ENCODE results near the gene IREB2. TPM values are rescaled to one million over a fixed set of nuclear protein-coding genes. Genes with fewer than 3 reads are reported as not detected.

IREB2 gene
- total RNA-seq, 1 experiment from 2014 or later: 6.5 TPM

GRCh38 chr15:78424673-78425072, 13.3 kb upstream of the IREB2 start:
- Histone ChIP-seq H3K4me3 (ENCODE audit: low read length) (no peak overlapping the region), H3K27ac (ENCODE audit: low read length) (no peak overlapping the region), H2AFZ (ENCODE audit: low read length) (no peak overlapping the region), H3K27me3 (ENCODE audit: low read length) (no peaks in the 10 kb centered on the region), H3K79me2 (ENCODE audit: low read length) (no peaks in the 10 kb centered on the region), H3F3A (ENCODE audit: low read length, unreplicated experiment) (no peaks in the 10 kb centered on the region), H3K4me2 (ENCODE audit: low read length) (no peak overlapping the region), H4K20me1 (ENCODE audit: low read length) (no peaks in the 10 kb centered on the region), H3K9me3 (ENCODE audit: low read length) (no peaks in the 10 kb centered on the region), H3K36me3 (ENCODE audit: low read depth, low read length) (no peaks in the 10 kb centered on the region), H3K9ac (ENCODE audit: low read length) (no peak overlapping the region), H3K9me2 (replicated peaks; ENCODE audit: low read length) (no peaks in the 10 kb centered on the region), H3K4me1 (ENCODE audit: insufficient read depth, low read length) (no peaks in the 10 kb centered on the region)
- TF ChIP-seq EZH2 (IDR thresholded peaks at IDR 0.05; ENCODE audit: low read length, unreplicated experiment): no peak
- no peak for TF ChIP-seq CTCF (conservative IDR thresholded peaks at IDR 0.05; ENCODE audit: low read depth, low read length)
- TF ChIP-seq EZH2phosphoT487 (IDR thresholded peaks at IDR 0.05; ENCODE audit: borderline replicate concordance, low read length): no peak
- BruUV-seq (replicated peaks): no TSS peak
- ATAC-seq (no peak), DNase-seq (no peak)
- ChIA-PET CTCF (no interaction called here), POLR2A (ENCODE audit: unreplicated experiment) (no interaction called here)
- intact Hi-C loops (cut with micrococcal nuclease): no loop called here

- Histone ChIP-seq H3K4me1 (ENCODE audit: insufficient read depth, low read length) (no peaks in the 10 kb centered on the region), H3K79me2 (ENCODE audit: low read length) (no peaks in the 10 kb centered on the region), H3K4me2 (ENCODE audit: low read length) (no peak overlapping the region), H2AFZ (ENCODE audit: low read length) (no peak overlapping the region), H3K27me3 (ENCODE audit: low read length) (no peaks in the 10 kb centered on the region), H3K9me2 (replicated peaks; ENCODE audit: low read length) (no peaks in the 10 kb centered on the region), H3K36me3 (ENCODE audit: low read depth, low read length) (no peaks in the 10 kb centered on the region), H3K9me3 (ENCODE audit: low read length) (no peaks in the 10 kb centered on the region), H3K27ac (ENCODE audit: low read length) (no peak overlapping the region), H3K9ac (ENCODE audit: low read length) (no peak overlapping the region), H3F3A (ENCODE audit: low read length, unreplicated experiment) (no peaks in the 10 kb centered on the region), H4K20me1 (ENCODE audit: low read length) (no peaks in the 10 kb centered on the region), H3K4me3 (ENCODE audit: low read length) (no peak overlapping the region)
- CTCF ChIA-PET: no interaction called here
- DNase-seq: no peak
- no peak for ATAC-seq
- intact Hi-C loops (cut with micrococcal nuclease): no loop called here
- BruUV-seq (replicated peaks): no TSS peak
- TF ChIP-seq EZH2 (IDR thresholded peaks at IDR 0.05; ENCODE audit: low read length, unreplicated experiment) (no peak), CTCF (conservative IDR thresholded peaks at IDR 0.05; ENCODE audit: low read depth, low read length) (no peak), EZH2phosphoT487 (IDR thresholded peaks at IDR 0.05; ENCODE audit: borderline replicate concordance, low read length) (no peak)
- POLR2A ChIA-PET (ENCODE audit: unreplicated experiment): no interaction called here
Measured at GRCh38 chr15:78425643-78426042, 12.4 kb upstream of the IREB2 start.

GRCh38 chr15:78426300-78426699, 11.7 kb upstream of the IREB2 start:
- POLR2A ChIA-PET (ENCODE audit: unreplicated experiment): no interaction called here
- Histone ChIP-seq H3K9me2 (replicated peaks; ENCODE audit: low read length) (no peaks in the 10 kb centered on the region), H3K9me3 (ENCODE audit: low read length) (no peaks in the 10 kb centered on the region), H3K4me3 (ENCODE audit: low read length) (no peak overlapping the region), H3K27ac (ENCODE audit: low read length) (no peak overlapping the region), H3K4me2 (ENCODE audit: low read length) (no peak overlapping the region), H3K79me2 (ENCODE audit: low read length) (no peaks in the 10 kb centered on the region), H3K4me1 (ENCODE audit: insufficient read depth, low read length) (no peaks in the 10 kb centered on the region), H3K9ac (ENCODE audit: low read length) (no peak overlapping the region), H3K36me3 (ENCODE audit: low read depth, low read length) (no peaks in the 10 kb centered on the region), H3K27me3 (ENCODE audit: low read length) (no peaks in the 10 kb centered on the region), H4K20me1 (ENCODE audit: low read length) (no peaks in the 10 kb centered on the region), H3F3A (ENCODE audit: low read length, unreplicated experiment) (no peaks in the 10 kb centered on the region), H2AFZ (ENCODE audit: low read length) (no peak overlapping the region)
- DNase-seq (no peak), ATAC-seq (no peak)
- intact Hi-C loops (cut with micrococcal nuclease): no loop called here
- no TSS peak for BruUV-seq (replicated peaks)
- CTCF ChIA-PET: no interaction called here
- TF ChIP-seq EZH2phosphoT487 (IDR thresholded peaks at IDR 0.05; ENCODE audit: borderline replicate concordance, low read length) (no peak), CTCF (conservative IDR thresholded peaks at IDR 0.05; ENCODE audit: low read depth, low read length) (no peak)
